Measurements from ENCODE around the gene MYOM1.

GRCh38 chr18:3139406-3139805 is 80.4 kb downstream of the MYOM1 start:
- TF ChIP-seq FOXM1 (IDR thresholded peaks at IDR 0.05; ENCODE audit: borderline replicate concordance, low read depth) (no peak), YY1 (IDR thresholded peaks at IDR 0.05; ENCODE audit: low read depth) (no peak), EP300 (IDR thresholded peaks at IDR 0.05; ENCODE audit: borderline replicate concordance) (no peak), CREB1 (IDR thresholded peaks at IDR 0.05; ENCODE audit: low read depth) (no peak)

Measured in Ishikawa (cell line).